HG02623 (cell line): ENCODE data around the gene FAM3C.
"Not testable (repeated sequence)": the region's sequence is repeated elsewhere in the genome, so short reads cannot be mapped to it uniquely, and the experiment has no call there.

Experiments used
- ATAC-seq: cut with Tn5 transposase; IDR thresholded peaks from one replicate; pipeline ENCODE4 v1.9.1; 2021; ENCODE audit warnings: moderate library complexity; ENCODE audit not compliant: unreplicated experiment

The FAM3C gene

GRCh38 chr7:121334875-121335648, 61.0 kb downstream of the FAM3C start:
- no peak for ATAC-seq

GRCh38 chr7:121334376-121334775, 61.7 kb downstream of the FAM3C start:
- no peak for ATAC-seq

- ATAC-seq = no peak
Observed at GRCh38 chr7:121331574-121331973, 64.5 kb downstream of the FAM3C start.

- no peak for ATAC-seq
Observed at GRCh38 chr7:121331048-121331447, 65.1 kb downstream of the FAM3C start.

GRCh38 chr7:121330053-121330833, 65.9 kb downstream of the FAM3C start:
- ATAC-seq = peak; percentile 17

- ATAC-seq = peak; percentile 64
Observed at GRCh38 chr7:121329191-121330052, 66.7 kb downstream of the FAM3C start.

GRCh38 chr7:121328508-121329190, 67.5 kb downstream of the FAM3C start, which contains the start of gene WNT16:
WNT16 (plus strand) TSS chr7:121329000; CDS start chr7:121329293, 293 bp downstream.
- ATAC-seq = no peak

- ATAC-seq = no peak
Observed at GRCh38 chr7:121327671-121328070, 68.4 kb downstream of the FAM3C start.

- no peak for ATAC-seq
Observed at GRCh38 chr7:121323515-121324302, 72.4 kb downstream of the FAM3C start.

GRCh38 chr7:121322460-121322859, 73.6 kb downstream of the FAM3C start:
- no peak for ATAC-seq

- ATAC-seq = not testable (repeated sequence)
Observed at GRCh38 chr7:121315170-121315569, 80.9 kb downstream of the FAM3C start.

- ATAC-seq = peak; percentile 88
Observed at GRCh38 chr7:121313793-121314676, 82.1 kb downstream of the FAM3C start.

- no peak for ATAC-seq
Observed at GRCh38 chr7:121313220-121313792, 82.8 kb downstream of the FAM3C start.

- ATAC-seq = no peak
Observed at GRCh38 chr7:121307021-121307574, 89.0 kb downstream of the FAM3C start.

GRCh38 chr7:121306565-121306964, 89.5 kb downstream of the FAM3C start:
- no peak for ATAC-seq

- ATAC-seq = no peak
Observed at GRCh38 chr7:121305109-121305508, 91.0 kb downstream of the FAM3C start.

- no peak for ATAC-seq
Observed at GRCh38 chr7:121304102-121304658, 91.9 kb downstream of the FAM3C start.
